ENCODE measurements around the gene E2F3.

DNA sequence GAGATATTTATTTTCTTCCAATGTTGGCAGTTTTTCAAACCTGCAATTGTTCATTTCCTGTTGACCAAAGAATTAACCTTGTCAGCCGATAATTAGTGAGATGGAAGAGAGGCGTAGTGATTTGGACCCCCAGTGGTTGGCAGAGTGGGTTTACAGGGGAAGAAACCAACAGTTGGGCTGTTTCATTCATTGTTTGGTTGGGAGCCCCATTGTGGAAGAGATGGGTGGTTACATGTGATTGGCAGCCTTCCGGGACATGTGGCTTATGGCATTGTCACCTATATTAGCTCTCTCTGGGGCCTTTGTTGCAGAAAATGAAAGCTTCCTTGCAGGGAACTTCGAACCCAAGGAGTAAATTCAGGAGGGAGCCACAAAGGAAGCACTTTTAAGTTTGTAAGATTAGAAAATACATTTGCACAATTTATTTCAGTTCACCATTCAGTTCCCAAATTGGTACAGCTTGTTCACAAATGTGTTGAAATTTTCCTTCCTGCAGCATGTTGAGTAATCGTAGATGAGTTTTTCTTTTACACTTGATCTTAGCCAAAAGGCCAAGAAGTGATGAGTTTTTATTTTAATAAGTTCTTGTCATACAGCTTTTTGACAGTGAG is 82.3 kb downstream of the E2F3 start:
- TF ChIP-seq, protein P1, sequence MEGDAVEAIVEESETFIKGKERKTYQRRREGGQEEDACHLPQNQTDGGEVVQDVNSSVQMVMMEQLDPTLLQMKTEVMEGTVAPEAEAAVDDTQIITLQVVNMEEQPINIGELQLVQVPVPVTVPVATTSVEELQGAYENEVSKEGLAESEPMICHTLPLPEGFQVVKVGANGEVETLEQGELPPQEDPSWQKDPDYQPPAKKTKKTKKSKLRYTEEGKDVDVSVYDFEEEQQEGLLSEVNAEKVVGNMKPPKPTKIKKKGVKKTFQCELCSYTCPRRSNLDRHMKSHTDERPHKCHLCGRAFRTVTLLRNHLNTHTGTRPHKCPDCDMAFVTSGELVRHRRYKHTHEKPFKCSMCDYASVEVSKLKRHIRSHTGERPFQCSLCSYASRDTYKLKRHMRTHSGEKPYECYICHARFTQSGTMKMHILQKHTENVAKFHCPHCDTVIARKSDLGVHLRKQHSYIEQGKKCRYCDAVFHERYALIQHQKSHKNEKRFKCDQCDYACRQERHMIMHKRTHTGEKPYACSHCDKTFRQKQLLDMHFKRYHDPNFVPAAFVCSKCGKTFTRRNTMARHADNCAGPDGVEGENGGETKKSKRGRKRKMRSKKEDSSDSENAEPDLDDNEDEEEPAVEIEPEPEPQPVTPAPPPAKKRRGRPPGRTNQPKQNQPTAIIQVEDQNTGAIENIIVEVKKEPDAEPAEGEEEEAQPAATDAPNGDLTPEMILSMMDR (IDR thresholded peaks at IDR 0.05) = no peak
- no peak for TF ChIP-seq EP300 (IDR thresholded peaks at IDR 0.05)
- TF ChIP-seq POLR2AphosphoS5 (IDR thresholded peaks at IDR 0.05) = no peak

Data from esophagus muscularis mucosa (tissue), 4 donors.